Fibroblast of skin of back (primary cell): ENCODE data around the gene ACSS3.
A peak's percentile ranks its signal among the peaks of the same experiment; 100 is the strongest.
"Not testable (repeated sequence)": the region's sequence is repeated elsewhere in the genome, so short reads cannot be mapped to it uniquely, and the experiment has no call there.

Source experiments
- DNase-seq: peaks from one replicate; pipeline ENCODE4 v3.0.0-alpha.2; 2013

The ACSS3 gene

GRCh38 chr12:81167694-81168093, 89.8 kb downstream of the ACSS3 start:
- DNase-seq: peak; percentile 68

DNA sequence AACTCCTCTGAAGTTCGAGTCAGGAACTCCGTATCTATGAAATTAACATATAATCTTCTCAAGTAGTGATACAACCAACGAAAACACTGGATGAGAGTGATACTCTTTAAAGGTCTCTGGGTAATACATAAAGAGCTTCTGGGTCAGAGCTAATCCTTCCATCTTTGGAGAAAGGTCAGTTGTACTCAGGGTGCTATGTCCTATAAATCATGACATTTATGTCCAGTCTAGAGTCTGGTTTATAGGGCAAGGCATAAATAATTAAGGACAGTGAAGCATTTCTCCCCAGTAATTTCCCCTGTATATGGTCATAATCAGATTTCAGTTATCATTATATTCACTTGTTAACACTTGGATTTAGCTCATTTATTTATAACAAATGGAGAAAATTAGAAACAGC, 90.6 kb downstream of the ACSS3 start:
- DNase-seq: no peak

DNA sequence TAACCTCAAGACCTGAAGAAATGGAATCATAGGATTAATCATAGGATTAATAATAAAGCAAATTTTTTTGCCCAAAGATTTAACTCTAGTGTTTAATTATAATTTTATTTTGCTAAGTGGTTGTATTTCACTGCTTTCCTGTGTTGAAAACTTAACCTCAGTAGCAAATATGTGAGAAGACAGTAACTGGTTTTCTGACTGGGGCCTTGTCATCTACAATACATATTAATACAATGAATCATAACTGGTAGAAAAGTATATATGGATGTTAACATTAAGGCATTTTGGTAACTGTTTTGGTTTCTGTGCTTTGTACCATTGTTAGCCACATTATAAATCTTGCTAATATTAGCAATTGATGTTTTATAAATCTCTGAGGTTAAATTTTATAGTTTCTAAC, 92.2 kb downstream of the ACSS3 start:
- peak; percentile 66 for DNase-seq

GRCh38 chr12:81172851-81173250, 95.0 kb downstream of the ACSS3 start:
- DNase-seq: no peak

- no peak for DNase-seq
Measured at GRCh38 chr12:81174664-81175063, 96.8 kb downstream of the ACSS3 start.

GRCh38 chr12:81176796-81177195, 98.9 kb downstream of the ACSS3 start:
- no peak for DNase-seq

- DNase-seq: peak; percentile 8
Measured at GRCh38 chr12:81181691-81182090, 103.8 kb downstream of the ACSS3 start.

- DNase-seq: no peak
Measured at GRCh38 chr12:81187686-81188085, 109.8 kb downstream of the ACSS3 start.

- DNase-seq: no peak
Measured at GRCh38 chr12:81196595-81196994, 118.7 kb downstream of the ACSS3 start.

DNA sequence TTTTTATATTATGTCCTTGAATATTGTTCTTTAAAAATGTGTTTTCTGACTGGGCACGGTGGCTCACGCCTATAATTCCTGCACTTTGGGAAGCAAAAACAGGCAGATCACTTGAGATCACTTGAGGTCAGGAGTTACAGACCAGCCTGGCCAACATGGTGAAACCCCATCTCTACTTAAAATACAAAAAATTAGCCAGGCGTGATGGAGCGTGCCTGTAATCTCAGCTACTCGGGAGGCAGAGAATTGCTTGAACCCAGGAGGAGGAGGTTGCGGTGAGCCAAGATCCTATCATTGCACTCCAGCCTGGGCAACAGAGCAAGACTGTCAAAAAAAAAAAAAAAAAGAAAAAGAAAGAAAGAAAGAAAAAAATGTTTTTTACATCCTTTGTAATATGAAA, 122.7 kb downstream of the ACSS3 start:
- not testable (repeated sequence) for DNase-seq

DNA sequence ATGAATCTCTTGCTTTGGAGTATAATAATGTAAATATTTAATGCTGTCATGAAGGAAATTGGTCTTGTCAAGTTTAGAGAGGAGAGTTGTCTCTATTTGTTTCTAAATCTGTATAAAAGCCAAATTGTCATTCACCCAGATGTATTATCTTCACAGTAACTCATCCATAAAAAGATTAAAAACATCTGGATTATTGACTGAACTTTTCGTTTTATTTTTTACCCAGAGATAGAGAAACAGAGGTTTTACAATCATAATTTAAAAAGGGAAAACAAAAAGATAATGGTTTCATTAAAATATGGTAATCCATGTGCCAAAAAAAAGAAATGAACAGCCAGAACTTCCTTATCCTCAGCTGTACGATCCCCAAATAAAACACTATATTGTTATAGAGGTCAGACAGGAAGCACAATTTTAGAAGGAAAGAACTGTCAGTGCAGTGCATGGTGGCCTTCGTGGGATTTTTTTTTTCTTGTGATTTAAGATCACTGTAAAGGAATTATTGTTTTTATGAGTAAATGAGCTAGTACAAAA, 125.9 kb downstream of the ACSS3 start:
- no peak for DNase-seq

DNA sequence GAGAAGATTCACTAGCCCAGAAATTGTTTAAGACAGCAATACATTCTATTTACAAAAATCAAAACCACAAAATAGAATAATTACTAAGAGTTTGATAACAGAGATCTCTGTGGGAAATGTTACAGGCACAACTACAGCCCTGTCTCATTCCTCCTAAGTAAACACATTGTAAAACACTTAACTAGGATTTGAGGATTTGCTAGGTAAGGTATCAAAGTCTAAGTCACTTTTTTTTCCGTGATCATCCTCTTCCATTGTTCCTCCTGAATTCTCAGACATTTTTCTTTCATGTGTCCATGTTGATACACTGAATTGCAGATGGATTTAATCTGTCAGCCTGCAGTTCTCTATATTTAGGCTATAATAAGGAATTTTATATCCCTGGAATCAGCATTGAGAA, 127.5 kb downstream of the ACSS3 start:
- no peak for DNase-seq

DNA sequence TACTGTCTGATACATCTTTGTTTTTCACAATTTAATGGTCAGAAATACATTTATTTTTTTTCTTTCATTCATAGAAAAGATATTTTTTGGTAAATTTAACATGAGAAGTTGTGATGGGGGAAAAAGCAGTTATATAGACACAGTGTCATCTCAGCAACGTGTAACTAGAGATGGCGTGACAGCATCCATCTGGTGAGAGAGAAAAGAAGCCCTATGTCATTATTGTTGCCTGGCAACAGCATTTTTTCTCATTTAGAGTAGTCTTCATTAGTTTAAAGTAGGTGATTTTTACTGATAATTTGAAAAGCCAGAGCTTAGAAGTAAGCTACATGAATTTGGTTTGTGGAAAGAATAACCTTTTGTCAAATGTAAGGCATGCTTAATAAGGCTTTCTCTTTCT, 128.6 kb downstream of the ACSS3 start:
- DNase-seq: no peak

GRCh38 chr12:81207173-81207572, 129.3 kb downstream of the ACSS3 start:
- no peak for DNase-seq

- DNase-seq: no peak
Measured at GRCh38 chr12:81207664-81208063, 129.8 kb downstream of the ACSS3 start.

DNA sequence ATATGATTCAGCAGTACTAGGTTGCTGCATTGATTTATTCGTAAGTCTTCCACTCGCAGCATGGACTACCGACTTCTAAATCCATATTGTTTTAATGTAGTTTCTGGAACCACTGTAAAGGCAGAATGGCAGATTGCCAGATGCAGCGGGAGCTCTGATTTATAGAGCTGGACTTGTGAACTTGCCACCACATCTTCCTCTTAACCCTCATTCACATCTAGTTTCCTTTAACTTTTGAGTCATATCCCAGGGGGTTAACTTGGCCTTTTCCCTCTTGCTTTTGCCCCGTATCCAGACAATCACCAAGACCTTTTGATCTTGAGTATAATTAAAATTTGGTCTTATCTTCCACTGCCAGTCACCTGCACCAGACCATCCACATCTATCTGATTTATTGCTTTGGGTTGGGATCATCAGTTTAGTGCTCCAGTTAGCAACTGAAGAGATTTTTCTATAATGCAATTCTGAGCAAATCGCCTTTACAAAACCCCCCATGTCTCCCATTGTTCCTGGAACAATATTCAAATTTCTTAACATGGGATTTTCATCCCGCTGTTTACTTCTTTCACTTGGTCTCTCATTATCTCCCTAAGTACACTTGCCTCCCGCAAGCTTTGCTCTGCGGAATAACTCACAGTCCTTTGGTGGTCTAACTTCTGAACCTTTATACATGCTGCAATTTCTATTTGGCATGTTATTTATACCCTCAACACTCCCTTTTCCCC, 130.5 kb downstream of the ACSS3 start:
- peak; percentile 53 for DNase-seq

- peak; percentile 40 for DNase-seq
Measured at GRCh38 chr12:81209012-81209411, 131.1 kb downstream of the ACSS3 start.

GRCh38 chr12:81209772-81210225, 131.9 kb downstream of the ACSS3 start:
- peak; percentile 67 for DNase-seq

DNA sequence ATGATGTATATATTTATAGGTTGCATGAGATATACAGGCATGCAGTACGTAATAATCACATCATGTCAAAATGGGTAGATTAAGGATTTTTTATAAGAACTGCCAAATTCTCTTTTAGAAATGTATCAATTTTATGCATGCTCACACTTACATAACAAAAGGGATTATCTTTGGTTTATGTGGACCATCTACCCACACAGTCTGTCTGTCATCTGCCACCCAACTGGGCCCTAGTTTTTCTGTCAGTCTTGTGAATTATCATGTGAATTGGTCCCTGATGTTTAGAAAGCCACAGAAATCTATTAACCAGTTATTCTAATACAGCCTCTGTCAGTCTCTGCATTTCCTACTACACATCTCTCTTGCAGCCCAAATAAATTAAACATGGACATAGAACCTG, 133.4 kb downstream of the ACSS3 start:
- DNase-seq: no peak

DNA sequence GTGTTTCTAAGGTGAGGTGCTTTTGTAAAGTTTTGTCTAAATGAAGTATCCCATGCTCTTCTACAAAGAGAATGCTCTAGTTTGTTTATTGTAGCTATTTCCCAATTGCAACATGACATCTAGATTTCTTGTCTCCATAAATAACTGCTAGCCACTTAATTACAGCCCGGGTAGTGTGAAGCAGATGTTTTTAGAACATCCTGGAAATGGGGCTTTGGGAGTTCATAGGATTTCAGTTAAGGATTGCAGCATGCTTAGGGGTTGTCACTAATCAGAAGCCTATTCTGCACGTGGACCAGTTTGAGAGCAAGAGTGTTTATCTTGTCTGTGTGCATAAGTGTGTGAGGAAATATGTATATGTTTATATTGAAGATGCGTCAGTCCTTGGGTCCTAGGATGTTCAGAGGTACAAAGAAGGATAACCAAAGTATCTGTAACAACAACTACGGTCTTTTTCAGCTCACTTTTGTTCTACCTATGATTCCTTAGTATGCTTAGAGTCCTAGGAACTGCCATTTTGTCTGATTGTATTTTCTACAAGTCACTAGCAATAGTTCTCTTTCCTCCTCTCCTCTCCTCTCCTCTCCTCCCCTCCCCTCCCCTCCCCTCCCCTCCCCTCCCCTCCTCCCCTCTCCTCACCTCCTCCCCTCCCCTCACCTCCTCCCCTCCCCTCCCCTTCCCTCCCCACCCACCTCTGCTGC, 135.3 kb downstream of the ACSS3 start:
- DNase-seq: no peak

DNA sequence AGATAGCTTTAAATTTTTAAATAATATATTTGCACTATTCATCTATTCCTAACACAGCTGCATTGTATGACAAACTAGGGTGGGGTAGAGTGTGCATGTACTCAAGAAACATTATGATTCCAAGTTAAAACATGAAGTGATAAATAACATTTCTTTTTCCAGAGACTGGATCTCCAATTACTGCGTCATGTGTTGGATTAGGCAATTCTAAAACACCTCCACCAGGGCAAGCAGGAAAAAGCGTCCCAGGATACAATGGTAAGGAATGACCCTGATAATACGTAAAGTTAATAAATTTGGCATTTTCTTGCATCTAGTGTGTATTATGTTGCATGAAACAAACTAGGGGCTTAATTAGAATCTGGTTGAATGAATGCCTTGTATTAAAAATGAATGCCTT, 138.9 kb downstream of the ACSS3 start:
- no peak for DNase-seq

DNA sequence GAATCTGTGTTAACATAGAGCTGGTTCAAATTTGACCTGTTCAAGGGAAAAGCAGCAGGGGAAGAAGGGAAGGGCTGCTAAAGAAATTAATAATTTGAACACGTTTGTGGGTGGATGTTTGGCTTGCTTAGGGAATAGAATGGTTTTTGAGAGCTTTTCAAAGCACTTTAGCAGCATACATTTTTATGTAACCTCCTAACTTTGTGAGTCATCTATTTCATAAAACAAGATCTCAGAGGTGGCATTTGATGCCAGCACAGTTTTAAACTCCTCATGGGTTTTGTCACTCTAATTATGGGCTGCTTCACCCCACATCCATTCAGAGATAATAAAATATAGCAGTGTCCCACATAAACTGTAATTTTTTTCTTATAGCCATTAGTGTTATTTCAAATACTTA, 143.8 kb downstream of the ACSS3 start:
- no peak for DNase-seq

GRCh38 chr12:81222846-81223592, 145.1 kb downstream of the ACSS3 start:
- peak; percentile 7 for DNase-seq
